RWPE2 (cell line): ENCODE measurements around the gene PTK6.

Experiments
- ATAC-seq: fragments of 200-7000 bp; cut with Tn5 transposase; 3 replicates; pipeline ENCODE4 v1.9.1; 2021; ENCODE audit warnings: low read depth
- DNase-seq: peaks from one replicate; pipeline ENCODE4 v3.0.0-alpha.2; 2020; ENCODE audit warnings: low spot score
- H3K27ac ChIP-seq: fragments of 450-650 bp; 2 replicates; pipeline ENCODE4 v1.5.1; 2017; ENCODE audit warnings: mild to moderate bottlenecking; ENCODE audit not compliant: poor library complexity, severe bottlenecking
- H3K27me3 ChIP-seq: fragments of 250-450 bp; sonication (Bioruptor Pico); 2 replicates; pipeline ENCODE4 v1.5.1; 2021; ENCODE audit warnings: mild to moderate bottlenecking, moderate library complexity; ENCODE audit not compliant: insufficient read depth, poor library complexity, severe bottlenecking
- H3K36me3 ChIP-seq: fragments of 250-450 bp; sonication (Bioruptor Pico); 2 replicates; pipeline ENCODE4 v1.5.1; 2020; ENCODE audit warnings: low read depth, mild to moderate bottlenecking, moderate library complexity
- H3K4me1 ChIP-seq: fragments of 250-450 bp; sonication (Bioruptor Pico); 2 replicates; pipeline ENCODE4 v1.5.1; 2021; ENCODE audit warnings: mild to moderate bottlenecking, moderate library complexity; ENCODE audit not compliant: insufficient read depth, poor library complexity, severe bottlenecking
- H3K4me3 ChIP-seq: fragments of 250-450 bp; sonication (Bioruptor Pico); 2 replicates; pipeline ENCODE4 v1.5.1; 2021; ENCODE audit warnings: mild to moderate bottlenecking, moderate library complexity; ENCODE audit not compliant: severe bottlenecking
- H3K9me3 ChIP-seq: fragments of 250-450 bp; sonication (Bioruptor Pico); 2 replicates; pipeline ENCODE4 v1.5.1; 2021; ENCODE audit warnings: mild to moderate bottlenecking, moderate library complexity; ENCODE audit not compliant: severe bottlenecking
- CTCF ChIP-seq: fragments of 450-650 bp; IDR thresholded peaks from one replicate; pipeline ENCODE4 v1.5.1; 2017; ENCODE audit warnings: mild to moderate bottlenecking, moderate library complexity; ENCODE audit not compliant: poor library complexity, severe bottlenecking

The PTK6 gene

DNA sequence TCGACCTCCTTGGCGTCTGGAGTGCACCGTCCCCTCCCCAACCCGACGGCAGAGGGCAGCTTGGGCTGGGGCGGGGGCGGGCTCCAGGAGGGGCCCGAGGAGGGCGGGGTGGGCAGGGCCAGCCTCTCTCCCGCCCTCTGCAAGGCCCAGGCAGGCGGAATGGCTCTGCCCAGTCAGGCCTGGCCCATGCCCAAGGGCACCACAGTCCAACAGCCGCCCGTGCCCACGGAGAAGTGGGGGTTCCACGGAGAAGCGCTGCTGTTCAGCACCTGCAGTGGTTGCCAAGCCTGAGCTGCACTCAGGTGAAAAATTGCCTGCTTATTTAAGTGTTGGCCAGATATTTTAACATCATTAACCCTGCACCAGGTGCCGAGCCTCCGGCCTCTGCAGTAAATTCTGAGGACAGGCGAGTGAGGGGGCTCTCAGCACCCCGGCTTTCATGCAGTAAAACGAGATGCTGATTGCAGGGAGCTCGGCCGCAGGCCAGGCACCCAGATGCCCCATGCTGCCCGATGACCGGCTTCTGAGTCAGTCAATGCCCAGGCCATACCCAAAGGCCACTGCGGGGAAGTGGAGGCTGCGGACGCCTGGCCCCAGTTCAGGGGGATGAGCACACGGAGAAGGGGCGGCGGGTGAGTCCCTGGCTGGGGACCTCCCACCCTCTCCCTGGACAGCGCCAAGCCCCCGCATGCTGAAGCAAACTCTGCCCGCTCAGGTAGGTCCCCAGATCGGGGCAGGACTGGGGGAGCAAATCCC lies 10.7 kb upstream of the PTK6 start, which contains the start of gene SRMS:
Gene SRMS (minus strand): TSS at position 25 of the 756 bp plus-strand sequence. CDS start 286 bp downstream, outside the sequence.
- H3K4me3 ChIP-seq, result no peak within 1 kb of the TSS
- H3K27ac ChIP-seq, result no peak within 1 kb of the TSS
- no peaks in the 10 kb centered on the region for H3K9me3 ChIP-seq
- H3K4me1 ChIP-seq, result peaks cover 25% of the 10 kb centered on the region
- TF ChIP-seq CTCF, result no peak
- ATAC-seq, result 0 out of 3 replicates have a peak, but pooled peaks have one; percentile 3
- H3K27me3 ChIP-seq, result no peaks in the 10 kb centered on the region
- DNase-seq, result peak; percentile 83
- H3K36me3 ChIP-seq, result no peaks in the 10 kb centered on the region

DNA sequence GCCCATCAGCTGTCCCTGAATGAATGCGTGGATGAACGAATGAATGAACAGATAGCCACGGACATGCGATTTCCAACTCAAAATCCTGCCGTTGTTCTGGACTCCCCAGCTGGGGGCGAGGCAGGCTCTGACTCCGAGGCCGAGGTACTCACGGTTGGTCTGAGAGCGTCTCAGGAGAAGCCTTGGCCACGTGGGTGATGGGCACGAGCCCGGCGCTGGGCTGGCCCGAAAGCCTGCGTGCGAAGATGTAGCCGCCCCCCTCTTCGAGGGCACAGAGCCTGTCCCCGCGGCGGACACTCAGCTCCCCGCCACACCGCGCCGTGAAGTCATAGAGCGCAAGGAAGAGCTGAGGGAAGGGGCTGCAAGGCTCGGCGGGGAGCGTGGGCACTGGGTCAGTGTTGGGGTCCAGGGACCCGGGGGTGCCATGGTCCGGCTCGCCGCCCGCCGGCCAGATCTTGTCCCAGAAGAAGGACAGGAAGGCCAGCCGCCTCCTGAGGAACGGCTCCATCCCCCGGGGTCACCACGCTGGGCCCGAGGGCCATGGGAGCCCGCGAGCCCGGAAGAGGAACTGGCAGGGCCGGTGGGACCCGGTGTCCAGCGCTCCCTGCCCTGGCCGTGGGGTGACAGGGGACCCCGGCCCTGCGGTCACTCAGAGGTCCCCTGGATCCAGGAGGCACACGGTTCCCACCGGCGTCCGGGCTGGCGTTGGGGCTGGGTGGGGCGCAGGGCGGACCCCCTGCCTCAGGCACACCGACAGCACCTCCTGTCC lies 10.0 kb upstream of the PTK6 start:
- H3K27me3 ChIP-seq, result no peaks in the 10 kb centered on the region
- DNase-seq (peak; percentile 88), ATAC-seq (no peak)
- H3K9me3 ChIP-seq, result no peaks in the 10 kb centered on the region
- H3K27ac ChIP-seq, result no peak overlapping the region
- no peaks in the 10 kb centered on the region for H3K36me3 ChIP-seq
- H3K4me1 ChIP-seq, result peaks cover 19% of the 10 kb centered on the region
- H3K4me3 ChIP-seq, result no peak overlapping the region
- TF ChIP-seq CTCF, result no peak

- Histone ChIP-seq H3K27me3 (no peaks in the 10 kb centered on the region), H3K9me3 (no peaks in the 10 kb centered on the region), H3K36me3 (no peaks in the 10 kb centered on the region), H3K4me3 (no peak overlapping the region), H3K4me1 (peaks cover 19% of the 10 kb centered on the region), H3K27ac (peak overlapping the region; percentile 65)
- DNase-seq (peak; percentile 86), ATAC-seq (no peak)
- TF ChIP-seq CTCF, result no peak
Observed at GRCh38 chr20:63546256-63546955, 9.2 kb upstream of the PTK6 start.

GRCh38 chr20:63545814-63546213 lies 8.6 kb upstream of the PTK6 start:
- H3K4me3 ChIP-seq, result no peak overlapping the region
- TF ChIP-seq CTCF, result no peak
- H3K36me3 ChIP-seq, result no peaks in the 10 kb centered on the region
- peak; percentile 84 for DNase-seq
- H3K27me3 ChIP-seq, result no peaks in the 10 kb centered on the region
- peaks cover 19% of the 10 kb centered on the region for H3K4me1 ChIP-seq
- ATAC-seq, result no peak
- H3K9me3 ChIP-seq, result no peaks in the 10 kb centered on the region
- peak overlapping the region; percentile 65 for H3K27ac ChIP-seq
